CD4-positive, alpha-beta T cell treated with Interleukin-15 for 4 hours (primary cell): Measurements from ENCODE around the gene CPA2.
"Not testable (repeated sequence)": the region's sequence is repeated elsewhere in the genome, so short reads cannot be mapped to it uniquely, and the experiment has no call there.

ENCODE experiments used
- DNase-seq: peaks from one replicate; pipeline ENCODE4 v3.0.0-alpha.2; 2020; ENCODE audit warnings: low spot score

Gene CPA2

GRCh38 chr7:130319541-130319940, 52.9 kb downstream of the CPA2 start:
- DNase-seq, result no peak

DNA sequence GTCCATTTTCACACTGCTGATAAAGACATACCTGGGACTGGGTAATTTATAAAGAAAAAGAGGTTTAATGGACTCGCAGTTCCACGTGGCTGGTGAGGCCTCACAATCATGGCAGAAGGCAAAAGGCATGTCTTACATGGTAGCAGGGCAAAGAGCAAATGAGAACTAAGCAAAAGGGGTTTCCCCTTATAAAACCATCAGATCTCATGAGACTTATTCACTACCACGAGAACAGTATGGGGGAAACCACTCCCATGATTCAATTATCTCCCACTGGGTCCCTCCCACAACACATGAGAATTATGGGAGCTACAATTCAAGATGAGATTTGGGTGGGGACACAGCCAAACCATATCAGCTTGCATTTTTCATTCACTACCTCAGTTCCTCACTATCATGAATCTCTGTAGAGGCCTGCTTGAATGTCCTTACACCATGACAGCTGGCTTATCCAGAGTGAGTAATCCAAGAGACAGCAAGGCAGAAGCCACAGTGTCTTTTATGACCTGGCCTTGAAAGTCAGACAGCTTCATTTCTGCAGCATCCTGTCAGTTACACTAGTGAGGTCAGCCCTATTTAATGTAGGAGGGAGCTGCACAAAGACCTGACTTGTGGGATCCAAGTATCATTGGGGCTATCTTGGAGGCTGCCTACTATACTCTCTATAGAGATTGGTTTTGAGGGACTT, 55.0 kb downstream of the CPA2 start:
- DNase-seq, result not testable (repeated sequence)

- no peak for DNase-seq
These were observed 56.0 kb downstream of the CPA2 start for GRCh38 chr7:130322615-130323014.

- DNase-seq, result no peak
These were observed 57.8 kb downstream of the CPA2 start for GRCh38 chr7:130324306-130324943.

- no peak for DNase-seq
These were observed 63.0 kb downstream of the CPA2 start for GRCh38 chr7:130329681-130330080.

DNA sequence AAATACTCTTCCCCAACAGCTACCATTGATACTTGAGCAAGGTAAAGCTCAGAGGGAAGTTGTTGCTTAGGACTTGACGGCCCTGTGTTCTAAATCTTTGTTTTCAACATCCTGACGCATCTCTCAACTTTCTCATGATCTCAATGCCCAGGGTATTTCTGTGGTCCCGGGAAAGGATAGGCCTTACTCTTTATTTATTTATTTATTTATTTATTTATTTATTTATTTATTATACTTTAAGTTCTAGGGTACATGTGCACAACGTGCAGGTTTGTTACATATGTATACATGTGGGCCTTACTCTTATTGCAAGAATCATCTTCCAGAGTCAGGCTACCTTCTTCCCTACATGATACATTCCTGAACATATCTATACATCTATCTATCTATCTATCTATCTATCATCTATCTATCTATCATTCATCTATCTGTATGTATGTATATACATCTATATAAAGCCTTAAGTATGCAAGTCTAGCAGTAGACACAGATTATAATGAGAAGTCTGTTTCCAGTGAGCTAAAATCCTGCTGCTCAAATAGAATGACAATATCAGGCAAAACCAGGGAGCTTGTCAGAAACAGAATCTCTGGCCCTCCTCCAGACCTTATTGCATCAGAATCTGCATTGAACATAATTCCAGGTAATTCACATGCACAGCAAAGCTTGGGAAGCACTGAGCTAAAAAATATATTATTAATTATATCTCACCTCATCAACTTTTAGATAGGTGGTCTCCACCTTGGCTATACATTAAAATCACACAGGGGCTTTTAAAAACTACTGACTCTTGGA, 65.8 kb downstream of the CPA2 start:
- DNase-seq, result no peak

DNA sequence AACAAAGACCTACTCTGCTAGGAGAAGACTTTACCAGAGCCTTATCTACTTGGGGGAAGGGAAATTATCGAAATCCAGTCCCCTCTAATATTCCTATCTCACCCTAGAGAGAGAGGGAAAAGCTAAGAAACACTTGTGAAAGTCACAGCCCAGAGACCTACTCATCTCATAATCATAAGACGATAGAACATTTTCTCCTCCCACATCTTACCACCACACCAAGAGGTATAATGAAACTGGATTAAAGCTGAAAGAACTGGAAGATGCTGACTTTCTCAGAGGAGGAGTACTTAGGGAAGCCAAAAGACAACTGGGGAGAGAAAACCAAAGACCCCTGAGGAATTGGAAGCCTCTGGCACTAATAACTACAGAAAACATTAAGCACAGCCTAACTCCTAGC, 67.2 kb downstream of the CPA2 start:
- no peak for DNase-seq

GRCh38 chr7:130334274-130334673, 67.6 kb downstream of the CPA2 start:
- DNase-seq, result no peak

DNA sequence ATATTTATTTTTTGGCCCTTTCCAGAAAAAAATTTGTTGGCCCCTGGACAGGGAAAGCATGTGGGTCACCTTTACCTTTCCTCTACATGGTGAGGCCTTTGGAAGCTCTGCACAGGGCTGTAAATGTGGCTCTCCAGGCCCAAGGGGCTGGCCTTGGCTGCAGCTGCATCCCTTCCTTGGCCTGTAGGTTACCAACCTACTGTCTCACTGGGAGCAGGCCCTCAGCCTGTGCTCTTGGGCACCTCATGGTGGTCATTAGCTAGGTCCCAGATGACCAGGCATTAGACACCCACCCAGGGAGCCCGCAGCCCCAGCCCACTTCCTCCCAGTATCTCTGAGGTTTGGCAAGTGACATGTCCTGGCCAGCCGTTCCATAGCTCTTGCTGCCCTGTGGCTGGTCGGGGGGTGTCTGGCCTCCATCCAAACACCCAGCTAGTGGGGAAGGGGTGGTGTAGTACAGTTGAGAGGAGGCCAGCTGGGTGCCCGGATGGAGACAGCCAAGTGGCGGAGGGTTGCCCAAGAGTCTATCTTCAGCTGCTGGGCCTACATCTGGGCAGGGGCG, 70.8 kb downstream of the CPA2 start:
- no peak for DNase-seq

DNA sequence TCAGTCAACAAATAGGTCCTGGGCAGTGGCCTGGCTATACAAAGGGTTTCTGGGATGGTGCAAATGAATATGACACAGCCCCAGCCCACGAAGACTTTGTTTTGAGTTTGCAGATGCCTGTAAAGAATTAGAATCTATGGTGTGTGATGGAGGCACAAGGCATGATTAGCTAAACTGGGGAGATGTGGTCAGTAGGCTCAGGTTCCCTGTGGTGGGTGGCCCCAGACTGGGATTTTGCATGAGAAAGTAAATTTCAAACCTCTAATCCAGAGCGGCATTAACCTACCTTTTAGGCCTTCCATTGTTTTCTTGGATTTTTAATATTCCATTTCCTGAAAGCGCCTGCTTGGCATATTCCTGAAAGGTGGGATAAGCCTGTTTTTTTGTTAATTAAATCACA, 71.6 kb downstream of the CPA2 start:
- DNase-seq, result no peak
